Liver (tissue), 9 donors: ENCODE results near the gene CORO2B. TPM values are rescaled to one million over a fixed set of nuclear protein-coding genes. Genes with fewer than 3 reads are reported as not detected.

Source experiments
- DNase-seq: peaks from one replicate; pipeline ENCODE4 v3.0.0-alpha.2; 2017; ENCODE audit warnings: low spot score
- H3K27ac ChIP-seq, 2 donors: one replicate each; pipeline ENCODE4 v1.7.0; 2013; ENCODE audit warnings: inconsistent platforms in 2 of 2, low read length in 2 of 2, control low read depth in 1 of 2, low read depth in 1 of 2, mild to moderate bottlenecking in 1 of 2
- H3K27me3 ChIP-seq, 4 donors: one replicate each; pipeline versions ENCODE4 v1.6.1 to v1.7.0; 2013; ENCODE audit warnings: low read length in 3 of 4, inconsistent platforms in 1 of 4, mild to moderate bottlenecking in 1 of 4, moderate library complexity in 1 of 4; ENCODE audit not compliant: control insufficient read depth in 4 of 4, insufficient read depth in 4 of 4
- H3K36me3 ChIP-seq, 4 donors: one replicate each; pipeline versions ENCODE4 v1.6.1 to v1.7.0; 2013; ENCODE audit warnings: low read length in 3 of 4, mild to moderate bottlenecking in 3 of 4, low read depth in 1 of 4, moderate library complexity in 1 of 4; ENCODE audit not compliant: control insufficient read depth in 4 of 4, insufficient read depth in 3 of 4
- H3K4me1 ChIP-seq, 4 donors: one replicate each; pipeline versions ENCODE4 v1.6.1 to v1.7.0; 2013; ENCODE audit warnings: low read length in 3 of 4, mild to moderate bottlenecking in 3 of 4, moderate library complexity in 1 of 4; ENCODE audit not compliant: control insufficient read depth in 4 of 4, insufficient read depth in 4 of 4
- H3K4me3 ChIP-seq, 3 donors: one replicate each; pipeline versions ENCODE4 v1.6.1 to v1.7.0; 2013; ENCODE audit warnings: low read length in 3 of 3, control low read depth in 1 of 3, low read depth in 1 of 3, mild to moderate bottlenecking in 1 of 3
- H3K9ac ChIP-seq, 2 donors: one replicate each; pipeline ENCODE4 v1.7.0; 2013; ENCODE audit warnings: low read length in 2 of 2, mild to moderate bottlenecking in 2 of 2, moderate library complexity in 2 of 2, control low read depth in 1 of 2, low read depth in 1 of 2
- H3K9me3 ChIP-seq, 4 donors: one replicate each; pipeline versions ENCODE4 v1.6.1 to v1.7.0; 2013; ENCODE audit warnings: low read length in 3 of 4; ENCODE audit not compliant: control insufficient read depth in 4 of 4
- ATF3 ChIP-seq: IDR thresholded peaks from 2 replicates; pipeline ENCODE4 v1.6.1; 2016; ENCODE audit warnings: antibody characterized with exemption
- EGR1 ChIP-seq, 2 donors: IDR thresholded peaks; 2 replicates each; pipeline ENCODE4 v1.6.1; 2016 to 2018; ENCODE audit warnings: antibody characterized with exemption in 2 of 2, low read depth in 2 of 2
- FOXA1 ChIP-seq: IDR thresholded peaks from 2 replicates; pipeline ENCODE4 v1.6.1; 2016; ENCODE audit warnings: antibody characterized with exemption
- FOXA2 ChIP-seq: IDR thresholded peaks from 2 replicates; pipeline ENCODE4 v1.6.1; 2016; ENCODE audit warnings: antibody characterized with exemption
- GABPA ChIP-seq, 2 donors: IDR thresholded peaks in 1 of 2; conservative IDR thresholded peaks in 1 of 2; 2 replicates each; pipeline ENCODE4 v1.6.1; 2016; ENCODE audit warnings: antibody characterized with exemption in 2 of 2, mild to moderate bottlenecking in 1 of 2, moderate library complexity in 1 of 2
- HNF4A ChIP-seq, 2 donors: conservative IDR thresholded peaks; 2 replicates each; pipeline ENCODE4 v1.6.1; 2016; ENCODE audit warnings: antibody characterized with exemption in 2 of 2, mild to moderate bottlenecking in 2 of 2
- HNF4G ChIP-seq: IDR thresholded peaks from 2 replicates; pipeline ENCODE4 v1.6.1; 2016; ENCODE audit warnings: antibody characterized with exemption
- JUND ChIP-seq, 2 donors: IDR thresholded peaks; 2 replicates each; pipeline ENCODE4 v1.6.1; 2016; ENCODE audit warnings: antibody characterized with exemption in 2 of 2
- MAX ChIP-seq: IDR thresholded peaks from 2 replicates; pipeline ENCODE4 v1.6.1; 2016; ENCODE audit warnings: antibody characterized with exemption
- NR2F2 ChIP-seq: IDR thresholded peaks from 2 replicates; pipeline ENCODE4 v1.6.1; 2016; ENCODE audit warnings: antibody characterized with exemption
- RAD21 ChIP-seq, 2 donors: IDR thresholded peaks; 2 replicates each; pipeline ENCODE4 v1.6.1; 2016; ENCODE audit warnings: antibody characterized with exemption in 2 of 2, mild to moderate bottlenecking in 2 of 2
- REST ChIP-seq: IDR thresholded peaks from 2 replicates; pipeline ENCODE4 v1.6.1; 2016; ENCODE audit warnings: antibody characterized with exemption, mild to moderate bottlenecking
- RXRA ChIP-seq, 2 donors: IDR thresholded peaks; 2 replicates each; pipeline ENCODE4 v1.6.1; 2017 to 2018; ENCODE audit warnings: antibody characterized with exemption in 2 of 2, mild to moderate bottlenecking in 1 of 2
- SP1 ChIP-seq: IDR thresholded peaks from 2 replicates; pipeline ENCODE4 v1.6.1; 2018; ENCODE audit warnings: antibody characterized with exemption, mild to moderate bottlenecking
- TAF1 ChIP-seq: conservative IDR thresholded peaks from 2 replicates; pipeline ENCODE4 v1.6.1; 2016; ENCODE audit warnings: antibody characterized with exemption, mild to moderate bottlenecking
- YY1 ChIP-seq: IDR thresholded peaks from 2 replicates; pipeline ENCODE4 v1.6.1; 2016; ENCODE audit warnings: antibody characterized with exemption, mild to moderate bottlenecking
- WGBS: extraction: QIAGEN DNeasy Blood & Tissue Kit; methylation state at CpG from one replicate; pipeline ENCODE4 v1.1.7; 2013; 5-methylcytosine and 5-hydroxymethylcytosine counted together
- polyA plus RNA-seq, 2 donors: library from polyadenylated mRNA; stranded (reverse) in 1 of 2; unstranded in 1 of 2; fragments of 200-250 nt in 1 of 2; fragments of >200 nt in 1 of 2; fragmentation: Nextera tagmentation in 1 of 2; extraction: Ambion mirVana in 1 of 2; gene quantifications; one replicate each; pipeline versions ENCODE4 v1.2.1 to v1.2.3, GENCODE V29; 2013 to 2015
- total RNA-seq, 2 donors: library from RNA; depleted of rRNA; stranded (reverse); fragments of >200 nt; gene quantifications; one replicate each; pipeline ENCODE4 v1.2.3, GENCODE V29; 2014
- TF ChIP-seq, protein P1 (sequence below): fragments of 150-350 bp; IDR thresholded peaks from 2 replicates; pipeline ENCODE4 v1.5.1; 2017; ENCODE audit warnings: improper control_type of control experiment, low read depth, low read length; ENCODE audit not compliant: missing input control
- TF ChIP-seq, protein P2 (sequence below): IDR thresholded peaks from 2 replicates; pipeline ENCODE4 v1.6.1; 2016; ENCODE audit warnings: antibody characterized with exemption
- donor health status: healthy.
- donor health status: healthy.
- donor health status: healthy.
- donor health status: healthy.
- donor health status: healthy.

The CORO2B gene
- total and polyA plus RNA-seq, 4 donors, result 0.15 to 0.65 (median 0.52) TPM

DNA sequence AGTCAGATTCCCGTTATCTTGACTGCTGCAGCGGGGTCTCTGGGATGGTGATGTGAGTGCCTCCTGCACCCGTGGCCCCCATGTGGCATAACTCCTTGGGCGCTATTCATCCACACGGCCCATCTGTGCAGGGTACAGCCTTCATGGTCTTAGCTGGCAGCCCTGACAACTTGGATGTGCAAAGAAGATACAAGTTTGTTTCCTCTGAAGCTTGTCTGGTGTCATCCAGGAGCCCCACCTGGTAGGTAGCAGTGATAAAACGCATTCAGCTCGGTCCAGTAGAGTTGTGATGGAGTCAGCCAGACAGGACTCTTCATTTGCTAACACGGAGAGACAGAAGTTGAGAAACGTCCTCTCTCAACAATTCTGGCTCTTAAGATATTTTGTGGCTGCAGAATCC, 53.3 kb downstream of the CORO2B start (continued):
- no peak for TF ChIP-seq MAX
- TF ChIP-seq, protein P1, sequence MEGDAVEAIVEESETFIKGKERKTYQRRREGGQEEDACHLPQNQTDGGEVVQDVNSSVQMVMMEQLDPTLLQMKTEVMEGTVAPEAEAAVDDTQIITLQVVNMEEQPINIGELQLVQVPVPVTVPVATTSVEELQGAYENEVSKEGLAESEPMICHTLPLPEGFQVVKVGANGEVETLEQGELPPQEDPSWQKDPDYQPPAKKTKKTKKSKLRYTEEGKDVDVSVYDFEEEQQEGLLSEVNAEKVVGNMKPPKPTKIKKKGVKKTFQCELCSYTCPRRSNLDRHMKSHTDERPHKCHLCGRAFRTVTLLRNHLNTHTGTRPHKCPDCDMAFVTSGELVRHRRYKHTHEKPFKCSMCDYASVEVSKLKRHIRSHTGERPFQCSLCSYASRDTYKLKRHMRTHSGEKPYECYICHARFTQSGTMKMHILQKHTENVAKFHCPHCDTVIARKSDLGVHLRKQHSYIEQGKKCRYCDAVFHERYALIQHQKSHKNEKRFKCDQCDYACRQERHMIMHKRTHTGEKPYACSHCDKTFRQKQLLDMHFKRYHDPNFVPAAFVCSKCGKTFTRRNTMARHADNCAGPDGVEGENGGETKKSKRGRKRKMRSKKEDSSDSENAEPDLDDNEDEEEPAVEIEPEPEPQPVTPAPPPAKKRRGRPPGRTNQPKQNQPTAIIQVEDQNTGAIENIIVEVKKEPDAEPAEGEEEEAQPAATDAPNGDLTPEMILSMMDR, result no peak
- no peak for TF ChIP-seq EGR1 (IDR thresholded peaks at IDR 0.05; ENCODE audit: low read depth in 2 of 2)

- Histone ChIP-seq H3K4me3 (no peak overlapping the region), H3K4me1 (peaks cover 0 to 2% (median 0%) of the 10 kb centered on the region in 4 donors), H3K36me3 (no peaks in the 10 kb centered on the region), H3K9me3 (no peaks in the 10 kb centered on the region), H3K9ac (no peak overlapping the region), H3K27ac (no peak overlapping the region), H3K27me3 (no peaks in the 10 kb centered on the region)
- no peak for DNase-seq
- 70% methylated on average over 10 of the region's 10 CpGs for WGBS
- TF ChIP-seq JUND (IDR thresholded peaks at IDR 0.05) (no peak), NR2F2 (no peak), HNF4A (conservative IDR thresholded peaks at IDR 0.05) (no peak), SP1 (no peak), FOXA1 (no peak), REST (no peak), ATF3 (no peak), RXRA (IDR thresholded peaks at IDR 0.05) (no peak), GABPA (IDR thresholded peaks at IDR 0.05 in 1 of 2, conservative IDR thresholded peaks at IDR 0.05 in 1 of 2) (no peak), MAX (no peak), FOXA2 (no peak), TAF1 (no peak), RAD21 (IDR thresholded peaks at IDR 0.05) (no peak), HNF4G (no peak), EGR1 (IDR thresholded peaks at IDR 0.05; ENCODE audit: low read depth in 2 of 2) (no peak), YY1 (no peak)
- TF ChIP-seq, protein P2, sequence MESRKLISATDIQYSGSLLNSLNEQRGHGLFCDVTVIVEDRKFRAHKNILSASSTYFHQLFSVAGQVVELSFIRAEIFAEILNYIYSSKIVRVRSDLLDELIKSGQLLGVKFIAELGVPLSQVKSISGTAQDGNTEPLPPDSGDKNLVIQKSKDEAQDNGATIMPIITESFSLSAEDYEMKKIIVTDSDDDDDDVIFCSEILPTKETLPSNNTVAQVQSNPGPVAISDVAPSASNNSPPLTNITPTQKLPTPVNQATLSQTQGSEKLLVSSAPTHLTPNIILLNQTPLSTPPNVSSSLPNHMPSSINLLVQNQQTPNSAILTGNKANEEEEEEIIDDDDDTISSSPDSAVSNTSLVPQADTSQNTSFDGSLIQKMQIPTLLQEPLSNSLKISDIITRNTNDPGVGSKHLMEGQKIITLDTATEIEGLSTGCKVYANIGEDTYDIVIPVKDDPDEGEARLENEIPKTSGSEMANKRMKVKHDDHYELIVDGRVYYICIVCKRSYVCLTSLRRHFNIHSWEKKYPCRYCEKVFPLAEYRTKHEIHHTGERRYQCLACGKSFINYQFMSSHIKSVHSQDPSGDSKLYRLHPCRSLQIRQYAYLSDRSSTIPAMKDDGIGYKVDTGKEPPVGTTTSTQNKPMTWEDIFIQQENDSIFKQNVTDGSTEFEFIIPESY, result no peak
- TF ChIP-seq, protein P1, result no peak
These were observed 54.7 kb downstream of the CORO2B start for GRCh38 chr15:68633231-68634121.
